HG03095 (cell line): Measurements from ENCODE around the gene TGM1.
"Not testable (repeated sequence)": the region's sequence is repeated elsewhere in the genome, so short reads cannot be mapped to it uniquely, and the experiment has no call there.

Experiments
- ATAC-seq: cut with Tn5 transposase; IDR thresholded peaks from one replicate; pipeline ENCODE4 v1.9.1; 2021; ENCODE audit warnings: moderate library complexity; ENCODE audit not compliant: unreplicated experiment

TGM1 gene

GRCh38 chr14:24255438-24255837 lies 7.5 kb downstream of the TGM1 start:
- no peak for ATAC-seq

- ATAC-seq: no peak
Observed at GRCh38 chr14:24254630-24255392, 8.2 kb downstream of the TGM1 start.

- no peak for ATAC-seq
Observed at GRCh38 chr14:24253936-24254335, 9.0 kb downstream of the TGM1 start.

- no peak for ATAC-seq
Observed at GRCh38 chr14:24252289-24253124, 10.5 kb downstream of the TGM1 start.

- ATAC-seq: no peak
Observed at GRCh38 chr14:24251880-24252288, 11.1 kb downstream of the TGM1 start.

GRCh38 chr14:24250354-24250753 lies 12.6 kb downstream of the TGM1 start:
- no peak for ATAC-seq

- ATAC-seq: no peak
Observed at GRCh38 chr14:24249230-24250021, 13.6 kb downstream of the TGM1 start.

- no peak for ATAC-seq
Observed at GRCh38 chr14:24247422-24247821, 15.6 kb downstream of the TGM1 start.

GRCh38 chr14:24246765-24247212 lies 16.2 kb downstream of the TGM1 start:
- no peak for ATAC-seq

GRCh38 chr14:24245350-24245749 lies 17.6 kb downstream of the TGM1 start:
- not testable (repeated sequence) for ATAC-seq

GRCh38 chr14:24243336-24243836 lies 19.6 kb downstream of the TGM1 start:
- no peak for ATAC-seq

GRCh38 chr14:24241829-24242443 lies 21.0 kb downstream of the TGM1 start:
- ATAC-seq: peak; percentile 81

- ATAC-seq: no peak
Observed at GRCh38 chr14:24240110-24240918, 22.7 kb downstream of the TGM1 start.

- ATAC-seq: no peak
Observed at GRCh38 chr14:24238527-24239037, 24.4 kb downstream of the TGM1 start.

GRCh38 chr14:24238123-24238522 lies 24.9 kb downstream of the TGM1 start:
- no peak for ATAC-seq

GRCh38 chr14:24237463-24237955 lies 25.5 kb downstream of the TGM1 start:
- ATAC-seq: no peak

GRCh38 chr14:24236689-24237462 lies 26.1 kb downstream of the TGM1 start:
- ATAC-seq: no peak

- ATAC-seq: no peak
Observed at GRCh38 chr14:24235804-24236688, 26.9 kb downstream of the TGM1 start.
